Heart left ventricle (tissue), 13 donors: ENCODE measurements around the gene GAB2.

Experiments
- POLR2A ChIP-seq, 2 donors: fragments of 450-650 bp; IDR thresholded peaks; one replicate each; pipeline ENCODE4 v1.6.1; 2017; ENCODE audit warnings: antibody characterized with exemption in 2 of 2, mild to moderate bottlenecking in 2 of 2, moderate library complexity in 2 of 2
- TF ChIP-seq, protein P1 (sequence below), 12 donors: fragments of 200-600 bp; sonication (generic) in 4 of 12; IDR thresholded peaks; one replicate each; pipeline versions ENCODE4 v1.5.0 to v1.8.0; 2018 to 2022; ENCODE audit warnings: antibody characterized with exemption in 12 of 12, mild to moderate bottlenecking in 5 of 12
- donor health status: ischemic (EF 13 %, LVEDD 7.1; RV severe dilation, severe dysfunction).
- donor health status: DM: no; HTN: yes; CAD: no.
- donor health status: DM: no; HTN: no; CAD: no.
- donor health status: ischemic (EF 25% LVEDD 6.9; RV normal size, moderate dysfunction).
- donor health status: ischemic (EF 25% LVEDD 5.7; RV mildly dilated, moderate dysfunction).
- donor health status: ischemic (EF 35%, LVEDD 5.7; RV mildly dilated, moderate dysfunction).
- donor health status: nonischemic (EF 11% LVEDD 7.7; RV severe dilation, severe dysfunction).
- donor health status: DM: yes; HTN: yes; CAD: no.
- donor health status: PGD.
- donor health status: ischemic (EF 29% LVEDD 5.4; RV normal size, mild dysfunction).
- donor health status: nonischemic (EF 23%, LVEDD 6.1; RV moderate dilation, normal function).

GRCh38 chr11:78370406-78371172, 47.0 kb downstream of the GAB2 start:
- TF ChIP-seq, protein P1, sequence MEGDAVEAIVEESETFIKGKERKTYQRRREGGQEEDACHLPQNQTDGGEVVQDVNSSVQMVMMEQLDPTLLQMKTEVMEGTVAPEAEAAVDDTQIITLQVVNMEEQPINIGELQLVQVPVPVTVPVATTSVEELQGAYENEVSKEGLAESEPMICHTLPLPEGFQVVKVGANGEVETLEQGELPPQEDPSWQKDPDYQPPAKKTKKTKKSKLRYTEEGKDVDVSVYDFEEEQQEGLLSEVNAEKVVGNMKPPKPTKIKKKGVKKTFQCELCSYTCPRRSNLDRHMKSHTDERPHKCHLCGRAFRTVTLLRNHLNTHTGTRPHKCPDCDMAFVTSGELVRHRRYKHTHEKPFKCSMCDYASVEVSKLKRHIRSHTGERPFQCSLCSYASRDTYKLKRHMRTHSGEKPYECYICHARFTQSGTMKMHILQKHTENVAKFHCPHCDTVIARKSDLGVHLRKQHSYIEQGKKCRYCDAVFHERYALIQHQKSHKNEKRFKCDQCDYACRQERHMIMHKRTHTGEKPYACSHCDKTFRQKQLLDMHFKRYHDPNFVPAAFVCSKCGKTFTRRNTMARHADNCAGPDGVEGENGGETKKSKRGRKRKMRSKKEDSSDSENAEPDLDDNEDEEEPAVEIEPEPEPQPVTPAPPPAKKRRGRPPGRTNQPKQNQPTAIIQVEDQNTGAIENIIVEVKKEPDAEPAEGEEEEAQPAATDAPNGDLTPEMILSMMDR (IDR thresholded peaks at IDR 0.05): no peak
- no peak for TF ChIP-seq POLR2A (IDR thresholded peaks at IDR 0.05)
